AG08396 (cell line): ENCODE measurements around the gene MAGEA2.
"Not testable (repeated sequence)": the region's sequence is repeated elsewhere in the genome, so short reads cannot be mapped to it uniquely, and the experiment has no call there.

Source experiments
- DNase-seq: peaks from one replicate; pipeline ENCODE4 v3.0.0; 2012; ENCODE audit warnings: low spot score, mixed read lengths

MAGEA2 gene

GRCh38 chrX:152709173-152709572 lies 44.5 kb downstream of the MAGEA2 start, which contains the start of gene CSAG2:
CSAG2 (minus strand) TSS chrX:152709273; CDS start chrX:152709112, 161 bp downstream.
- not testable (repeated sequence) for DNase-seq

DNA sequence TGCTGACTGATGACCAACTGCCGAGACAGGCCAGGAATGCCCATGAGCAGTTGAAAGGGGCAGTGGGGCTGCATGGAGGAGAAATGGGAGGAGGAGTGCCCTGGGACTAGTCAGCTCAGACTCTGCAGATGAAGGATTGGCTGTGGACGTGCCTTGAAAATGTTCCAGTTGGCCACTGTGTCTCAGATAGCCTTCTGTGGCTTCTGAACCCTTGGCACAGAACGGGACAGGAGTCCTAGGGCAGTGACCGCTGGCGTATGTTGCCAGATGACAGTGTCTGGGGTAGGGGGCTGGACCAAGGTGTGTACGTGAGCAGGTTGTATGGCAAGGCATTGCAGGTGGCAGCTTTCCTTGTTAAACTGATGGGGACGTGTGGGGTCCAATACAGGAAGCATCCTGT lies 47.1 kb downstream of the MAGEA2 start:
- not testable (repeated sequence) for DNase-seq

DNA sequence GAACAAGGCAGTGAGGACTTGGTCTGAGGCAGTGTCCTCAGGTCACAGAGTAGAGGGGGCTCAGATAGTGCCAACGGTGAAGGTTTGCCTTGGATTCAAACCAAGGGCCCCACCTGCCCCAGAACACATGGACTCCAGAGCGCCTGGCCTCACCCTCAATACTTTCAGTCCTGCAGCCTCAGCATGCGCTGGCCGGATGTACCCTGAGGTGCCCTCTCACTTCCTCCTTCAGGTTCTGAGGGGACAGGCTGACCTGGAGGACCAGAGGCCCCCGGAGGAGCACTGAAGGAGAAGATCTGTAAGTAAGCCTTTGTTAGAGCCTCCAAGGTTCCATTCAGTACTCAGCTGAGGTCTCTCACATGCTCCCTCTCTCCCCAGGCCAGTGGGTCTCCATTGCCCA lies 53.3 kb downstream of the MAGEA2 start:
- not testable (repeated sequence) for DNase-seq
